WTC11 (cell line): Measurements from ENCODE around the gene DNAH14.

Source experiments
- FOXJ3 ChIP-seq: sonication (generic); formaldehyde crosslinking; IDR thresholded peaks from 2 replicates; pipeline ENCODE4 v1.9.0; 2021; ENCODE audit warnings: missing genetic modification reagents, mild to moderate bottlenecking, borderline replicate concordance
- TF ChIP-seq, protein P1 (sequence below): fragments of 200-600 bp; IDR thresholded peaks from 2 replicates; pipeline ENCODE4 v1.8.0; 2022; ENCODE audit warnings: antibody characterized with exemption

DNA sequence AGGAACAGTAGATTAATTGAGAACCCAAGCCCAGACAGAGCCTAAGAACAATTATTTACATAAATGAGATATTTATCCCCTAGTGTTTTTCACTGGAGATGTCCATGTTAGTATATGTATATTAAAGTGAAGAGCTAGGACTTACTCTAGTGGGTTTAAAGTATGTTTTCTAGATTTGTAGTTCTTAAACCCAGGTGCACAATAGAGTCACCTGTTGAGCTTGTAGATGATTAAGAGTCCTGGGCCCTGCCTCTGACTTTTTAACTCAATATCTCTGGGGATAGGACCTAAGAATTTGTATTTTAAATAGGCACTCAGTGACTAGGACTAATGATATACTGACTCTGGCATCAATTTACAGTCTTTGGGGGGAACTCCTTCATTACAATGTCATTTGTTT is 112.8 kb downstream of the DNAH14 start:
- TF ChIP-seq, protein P1, sequence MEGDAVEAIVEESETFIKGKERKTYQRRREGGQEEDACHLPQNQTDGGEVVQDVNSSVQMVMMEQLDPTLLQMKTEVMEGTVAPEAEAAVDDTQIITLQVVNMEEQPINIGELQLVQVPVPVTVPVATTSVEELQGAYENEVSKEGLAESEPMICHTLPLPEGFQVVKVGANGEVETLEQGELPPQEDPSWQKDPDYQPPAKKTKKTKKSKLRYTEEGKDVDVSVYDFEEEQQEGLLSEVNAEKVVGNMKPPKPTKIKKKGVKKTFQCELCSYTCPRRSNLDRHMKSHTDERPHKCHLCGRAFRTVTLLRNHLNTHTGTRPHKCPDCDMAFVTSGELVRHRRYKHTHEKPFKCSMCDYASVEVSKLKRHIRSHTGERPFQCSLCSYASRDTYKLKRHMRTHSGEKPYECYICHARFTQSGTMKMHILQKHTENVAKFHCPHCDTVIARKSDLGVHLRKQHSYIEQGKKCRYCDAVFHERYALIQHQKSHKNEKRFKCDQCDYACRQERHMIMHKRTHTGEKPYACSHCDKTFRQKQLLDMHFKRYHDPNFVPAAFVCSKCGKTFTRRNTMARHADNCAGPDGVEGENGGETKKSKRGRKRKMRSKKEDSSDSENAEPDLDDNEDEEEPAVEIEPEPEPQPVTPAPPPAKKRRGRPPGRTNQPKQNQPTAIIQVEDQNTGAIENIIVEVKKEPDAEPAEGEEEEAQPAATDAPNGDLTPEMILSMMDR, result no peak
- no peak for TF ChIP-seq FOXJ3
